Cardiac fibroblast (primary cell): ENCODE results near the gene PCDHGB3.
"Not testable (repeated sequence)": the region's sequence is repeated elsewhere in the genome, so short reads cannot be mapped to it uniquely, and the experiment has no call there.

Experiments
- DNase-seq, 2 donors: peaks; one replicate each; pipeline versions ENCODE4 v3.0.0 to v3.0.0-alpha.2; 2010; ENCODE audit warnings: low read depth in 2 of 2
- H3K4me3 ChIP-seq, 2 donors: replicated peaks in 1 of 2; 1 replicate in 1 of 2; 2 replicates in 1 of 2; pipeline ENCODE4 v1.5.1; 2011; ENCODE audit warnings: low read depth in 2 of 2, low read length in 2 of 2, mild to moderate bottlenecking in 2 of 2, moderate library complexity in 1 of 2
- CTCF ChIP-seq: IDR thresholded peaks from one replicate; pipeline ENCODE4 v1.5.1; 2011; ENCODE audit warnings: low read depth, mild to moderate bottlenecking, low read length, inconsistent platforms

The PCDHGB3 gene

GRCh38 chr5:141373673-141374317 lies 3.8 kb downstream of the PCDHGB3 start, which contains the start of gene PCDHGA6:
TSS of gene PCDHGA6 (plus strand) at chr5:141373891. CDS start at chr5:141374084, 193 bp downstream.
- H3K4me3 ChIP-seq: peak within 1 kb of the TSS; percentile 40 to 48
- DNase-seq: peak; percentile 40 to 66
- TF ChIP-seq CTCF: peak; percentile 70

GRCh38 chr5:141374627-141375026 lies 4.6 kb downstream of the PCDHGB3 start:
- TF ChIP-seq CTCF: no peak
- H3K4me3 ChIP-seq: no peak overlapping the region
- no peak for DNase-seq

- DNase-seq, H3K4me3 ChIP-seq: not testable (repeated sequence)
- peak; percentile 9 for TF ChIP-seq CTCF
These were observed 5.6 kb downstream of the PCDHGB3 start for GRCh38 chr5:141375444-141376155.

GRCh38 chr5:141382469-141383294 lies 12.6 kb downstream of the PCDHGB3 start, which contains the start of gene PCDHGA7:
TSS of gene PCDHGA7 (plus strand) at chr5:141382742. CDS start at chr5:141382900, 158 bp downstream.
- peak; percentile 61 for TF ChIP-seq CTCF
- peak within 1 kb of the TSS; percentile 47 to 62 for H3K4me3 ChIP-seq
- DNase-seq: peak; percentile 48 to 64

- no peak for TF ChIP-seq CTCF
- peak overlapping the region; percentile 47 to 62 for H3K4me3 ChIP-seq
- no peak for DNase-seq
These were observed 13.3 kb downstream of the PCDHGB3 start for GRCh38 chr5:141383345-141383744.

GRCh38 chr5:141384471-141385267 lies 14.6 kb downstream of the PCDHGB3 start:
- DNase-seq: no peak
- no peak overlapping the region for H3K4me3 ChIP-seq
- TF ChIP-seq CTCF: no peak
